Thoracic aorta (tissue), 2 donors: Measurements from ENCODE around the gene RAB38. TPM values are rescaled to one million over a fixed set of nuclear protein-coding genes. Genes with fewer than 3 reads are reported as not detected.

Source experiments
- ATAC-seq: fragments of 150-250 bp; one replicate; pipeline ENCODE4 v1.8.0; 2017; ENCODE audit warnings: low read depth; ENCODE audit not compliant: insufficient number of reproducible peaks, low FRiP score
- DNase-seq: peaks from one replicate; pipeline ENCODE4 v3.0.0-alpha.2; 2020; ENCODE audit warnings: low spot score
- H3K27ac ChIP-seq, 2 donors: fragments of 200-600 bp; sonication (generic); 1 replicate in 1 of 2; 2 replicates in 1 of 2; pipeline ENCODE4 v1.5.1; 2016; ENCODE audit warnings: mild to moderate bottlenecking in 2 of 2, moderate library complexity in 2 of 2
- H3K27me3 ChIP-seq: fragments of 200-600 bp; sonication (generic); replicated peaks from 2 replicates; pipeline ENCODE4 v1.6.0; 2016; ENCODE audit warnings: mild to moderate bottlenecking; ENCODE audit not compliant: insufficient read depth
- H3K36me3 ChIP-seq: fragments of 200-600 bp; sonication (generic); one replicate; pipeline ENCODE4 v1.5.1; 2016
- H3K4me1 ChIP-seq, 2 donors: fragments of 200-600 bp; sonication (generic); 1 replicate in 1 of 2; 2 replicates in 1 of 2; pipeline versions ENCODE4 v1.5.1 to v1.6.0; 2016; ENCODE audit warnings: low read depth in 2 of 2, mild to moderate bottlenecking in 1 of 2; ENCODE audit not compliant: control insufficient read depth in 1 of 2
- H3K4me3 ChIP-seq: fragments of 200-600 bp; sonication (generic); 2 replicates; pipeline ENCODE4 v1.5.1; 2016; ENCODE audit warnings: mild to moderate bottlenecking
- H3K9me3 ChIP-seq: fragments of 200-600 bp; sonication (generic); 2 replicates; pipeline ENCODE4 v1.5.1; 2016
- CTCF ChIP-seq: fragments of 200-600 bp; sonication (generic); IDR thresholded peaks from one replicate; pipeline ENCODE4 v1.5.1; 2019; ENCODE audit warnings: antibody characterized with exemption
- total RNA-seq, 2 donors: library from RNA; depleted of rRNA; stranded (reverse); fragments of >200 nt; gene quantifications; one replicate each; pipeline versions ENCODE4 v1.1.0 to v1.2.3, GENCODE V29; 2016

Gene RAB38
- total RNA-seq, 2 donors from 2014 or later: 0.56 to 2.3 TPM

GRCh38 chr11:88167853-88168252 is 7.4 kb downstream of the RAB38 start:
- H3K9me3 ChIP-seq: no peaks in the 10 kb centered on the region
- H3K27ac ChIP-seq: no peak overlapping the region
- H3K36me3 ChIP-seq: no peaks in the 10 kb centered on the region
- no peak for TF ChIP-seq CTCF
- no peak for ATAC-seq
- H3K4me3 ChIP-seq: no peak overlapping the region
- DNase-seq: no peak
- H3K4me1 ChIP-seq: no peaks in the 10 kb centered on the region
- H3K27me3 ChIP-seq: no peaks in the 10 kb centered on the region

- H3K36me3 ChIP-seq: no peaks in the 10 kb centered on the region
- TF ChIP-seq CTCF: no peak
- DNase-seq (no peak), ATAC-seq (no peak)
- H3K4me3 ChIP-seq: no peak overlapping the region
- H3K27me3 ChIP-seq: no peaks in the 10 kb centered on the region
- no peaks in the 10 kb centered on the region for H3K4me1 ChIP-seq
- no peaks in the 10 kb centered on the region for H3K9me3 ChIP-seq
- no peak overlapping the region for H3K27ac ChIP-seq
Observed at GRCh38 chr11:88164806-88165585, 10.2 kb downstream of the RAB38 start.

DNA sequence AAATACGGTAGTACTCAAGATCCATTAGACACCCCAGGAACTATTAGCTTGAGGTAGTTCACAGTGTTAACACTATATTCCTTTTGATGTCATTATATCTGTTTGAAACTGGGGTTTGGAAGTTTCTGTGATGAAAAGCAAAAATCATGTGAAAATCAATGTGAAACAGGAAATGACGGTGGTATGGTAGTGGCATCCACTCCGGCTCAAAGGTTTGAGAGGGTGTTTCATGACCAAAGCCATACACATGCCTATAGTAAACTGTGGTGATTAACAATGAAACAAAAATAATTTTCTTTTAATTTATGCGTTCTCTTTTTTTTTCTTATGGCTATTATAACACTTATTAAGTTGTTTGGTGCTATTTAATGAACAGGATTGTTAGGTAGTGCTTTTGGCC is 10.9 kb downstream of the RAB38 start:
- Histone ChIP-seq H3K36me3 (no peaks in the 10 kb centered on the region), H3K4me1 (no peaks in the 10 kb centered on the region), H3K4me3 (no peak overlapping the region), H3K27ac (no peak overlapping the region), H3K27me3 (no peaks in the 10 kb centered on the region), H3K9me3 (peaks cover 3% of the 10 kb centered on the region)
- DNase-seq (no peak), ATAC-seq (no peak)
- TF ChIP-seq CTCF: no peak

GRCh38 chr11:88158081-88158480 is 17.2 kb downstream of the RAB38 start:
- no peak for TF ChIP-seq CTCF
- H3K27ac ChIP-seq: no peak overlapping the region
- H3K36me3 ChIP-seq: no peaks in the 10 kb centered on the region
- H3K9me3 ChIP-seq: peaks cover 4% of the 10 kb centered on the region
- ATAC-seq: no peak
- H3K4me1 ChIP-seq: no peaks in the 10 kb centered on the region
- H3K4me3 ChIP-seq: no peak overlapping the region
- no peak for DNase-seq
- H3K27me3 ChIP-seq: no peaks in the 10 kb centered on the region

GRCh38 chr11:88157370-88157769 is 17.9 kb downstream of the RAB38 start:
- no peak for ATAC-seq
- H3K27me3 ChIP-seq: no peaks in the 10 kb centered on the region
- no peaks in the 10 kb centered on the region for H3K36me3 ChIP-seq
- no peak for DNase-seq
- no peak overlapping the region for H3K4me3 ChIP-seq
- H3K27ac ChIP-seq: no peak overlapping the region
- no peak for TF ChIP-seq CTCF
- no peaks in the 10 kb centered on the region for H3K4me1 ChIP-seq
- H3K9me3 ChIP-seq: peaks cover 4% of the 10 kb centered on the region
